Right atrium auricular region (tissue), 2 donors: ENCODE results near the gene MCU. TPM values are rescaled to one million over a fixed set of nuclear protein-coding genes. Genes with fewer than 3 reads are reported as not detected.

Source experiments
- DNase-seq: peaks from one replicate; pipeline ENCODE4 v3.0.0-alpha.2; 2019; ENCODE audit warnings: low spot score
- H3K27ac ChIP-seq, 2 donors: fragments of 200-600 bp; sonication (generic); 1 replicate in 1 of 2; 2 replicates in 1 of 2; pipeline ENCODE4 v1.5.1; 2016 to 2019
- H3K27me3 ChIP-seq, 2 donors: fragments of 200-600 bp; sonication (generic); one replicate each; pipeline versions ENCODE4 v1.5.1 to v1.6.0; 2017 to 2019
- H3K36me3 ChIP-seq: fragments of 200-600 bp; sonication (generic); one replicate; pipeline ENCODE4 v1.5.1; 2016
- H3K4me1 ChIP-seq, 2 donors: fragments of 200-600 bp; sonication (generic); one replicate each; pipeline versions ENCODE4 v1.5.1 to v1.6.0; 2017 to 2019
- H3K4me3 ChIP-seq, 2 donors: fragments of 200-600 bp; sonication (generic); 1 replicate in 1 of 2; 2 replicates in 1 of 2; pipeline ENCODE4 v1.5.1; 2017 to 2019; ENCODE audit warnings: mild to moderate bottlenecking in 1 of 2, moderate library complexity in 1 of 2
- H3K9me3 ChIP-seq, 2 donors: fragments of 200-600 bp; sonication (generic); one replicate each; pipeline ENCODE4 v1.5.1; 2019
- CTCF ChIP-seq, 2 donors: fragments of 200-600 bp; sonication (generic); IDR thresholded peaks; one replicate each; pipeline ENCODE4 v1.5.1; 2019; ENCODE audit warnings: antibody characterized with exemption in 2 of 2
- microRNA-seq, 2 donors: library from miRNA; unstranded; fragments of <30 nt; microRNA quantifications; one replicate each; pipeline ENCODE4, GENCODE V29; 2016 to 2017; ENCODE audit warnings: borderline number of aligned reads in 2 of 2, borderline replicate concordance in 1 of 2
- total RNA-seq, 2 donors: library from RNA; depleted of rRNA; stranded (reverse); fragments of >200 nt; gene quantifications; one replicate each; pipeline ENCODE4 v1.1.0, GENCODE V29; 2016

The MCU gene
- total RNA-seq, 2 donors from 2014 or later: 12.4 to 14.2 TPM

GRCh38 chr10:72932259-72933015 lies 240.5 kb downstream of the MCU start:
- Histone ChIP-seq H3K9me3 (no peaks in the 10 kb centered on the region), H3K27me3 (no peaks in the 10 kb centered on the region)

GRCh38 chr10:72935361-72935760 lies 243.4 kb downstream of the MCU start:
- H3K4me1 ChIP-seq: peaks cover 0 to 5% of the 10 kb centered on the region in 2 donors

More at GRCh38 chr10:72932259-72933015, 240.5 kb downstream of the MCU start:
- no peak for TF ChIP-seq CTCF (IDR thresholded peaks at IDR 0.05)
- Histone ChIP-seq H3K4me3 (no peak overlapping the region), H3K27ac (no peak overlapping the region), H3K4me1 (no peaks in the 10 kb centered on the region), H3K36me3 (peaks cover 4% of the 10 kb centered on the region)
- DNase-seq: no peak

More at GRCh38 chr10:72935361-72935760, 243.4 kb downstream of the MCU start:
- H3K4me3 ChIP-seq: no peak overlapping the region
- H3K9me3 ChIP-seq: no peaks in the 10 kb centered on the region
- no peak overlapping the region for H3K27ac ChIP-seq
- no peak for DNase-seq
- peaks cover 4% of the 10 kb centered on the region for H3K36me3 ChIP-seq
- no peaks in the 10 kb centered on the region for H3K27me3 ChIP-seq
- TF ChIP-seq CTCF (IDR thresholded peaks at IDR 0.05): no peak

Small RNA genes within 50 kb of the gene (microRNA-seq; reads per million reads assigned to microRNA genes)
- 0 to 1.4 reads per million in 2 donors for gene MIR4676

Other genes with a start within 250 kb of the MCU start
- 10 to 100 TPM; 30.9 to 36.0 TPM for gene MICU1, start 66.1 kb upstream of the MCU start, total RNA-seq
- under 1 TPM; 0.30 to 0.67 TPM for gene OIT3, start 201.6 kb downstream of the MCU start, total RNA-seq